NT2/D1 (cell line): ENCODE measurements around the gene ZHX3.
A peak's percentile ranks its signal among the peaks of the same experiment; 100 is the strongest.

Experiments used
- DNase-seq: peaks from one replicate; pipeline ENCODE4 v3.0.0-alpha.2; 2011; ENCODE audit warnings: low read depth, low spot score
- H3K27me3 ChIP-seq: 2 replicates; pipeline ENCODE4 v1.6.0; 2011; ENCODE audit warnings: mild to moderate bottlenecking; ENCODE audit not compliant: insufficient read length, insufficient read depth
- H3K36me3 ChIP-seq: 2 replicates; pipeline ENCODE4 v1.6.1; 2011; ENCODE audit warnings: mild to moderate bottlenecking, low read length, mixed read lengths; ENCODE audit not compliant: insufficient read depth, insufficient read length
- H3K4me1 ChIP-seq: 2 replicates; pipeline ENCODE4 v1.5.1; 2011; ENCODE audit not compliant: insufficient read depth, insufficient read length
- H3K4me3 ChIP-seq: 2 replicates; pipeline ENCODE4 v1.5.1; 2011; ENCODE audit warnings: low read depth; ENCODE audit not compliant: insufficient read length
- H3K9ac ChIP-seq: 2 replicates; pipeline ENCODE4 v1.6.0; 2011; ENCODE audit warnings: low read depth; ENCODE audit not compliant: insufficient read length
- H3K9me3 ChIP-seq: 2 replicates; pipeline ENCODE4 v1.5.1; 2011; ENCODE audit warnings: mild to moderate bottlenecking, low read length; ENCODE audit not compliant: insufficient read depth
- SUZ12 ChIP-seq: IDR thresholded peaks from 2 replicates; pipeline ENCODE4 v1.6.1; 2011; ENCODE audit not compliant: insufficient read length, insufficient read depth; ENCODE audit errors: extremely low read depth
- YY1 ChIP-seq: IDR thresholded peaks from 2 replicates; pipeline ENCODE4 v1.6.1; 2011; ENCODE audit not compliant: insufficient read length, insufficient read depth
- ZNF274 ChIP-seq: IDR thresholded peaks from 2 replicates; pipeline ENCODE4 v1.6.1; 2011; ENCODE audit warnings: mild to moderate bottlenecking, low read depth, low read length

Gene ZHX3

GRCh38 chr20:41174782-41175181 lies 142.7 kb downstream of the ZHX3 start:
- no peak for DNase-seq
- Histone ChIP-seq H3K27me3 (no peaks in the 10 kb centered on the region), H3K9ac (no peak overlapping the region), H3K4me3 (no peak overlapping the region), H3K4me1 (peaks cover 23% of the 10 kb centered on the region), H3K36me3 (peaks cover 91% of the 10 kb centered on the region), H3K9me3 (no peaks in the 10 kb centered on the region)
- TF ChIP-seq SUZ12 (no peak), ZNF274 (no peak), YY1 (no peak)

- Histone ChIP-seq H3K4me3 (no peak overlapping the region), H3K36me3 (peaks cover 93% of the 10 kb centered on the region), H3K27me3 (no peaks in the 10 kb centered on the region), H3K4me1 (peaks cover 23% of the 10 kb centered on the region), H3K9ac (no peak overlapping the region), H3K9me3 (no peaks in the 10 kb centered on the region)
- TF ChIP-seq ZNF274: no peak
- no peak for TF ChIP-seq YY1
- no peak for TF ChIP-seq SUZ12
- no peak for DNase-seq
Measured at GRCh38 chr20:41174373-41174772, 143.2 kb downstream of the ZHX3 start.

- Histone ChIP-seq H3K4me3 (no peak overlapping the region), H3K9me3 (no peaks in the 10 kb centered on the region), H3K9ac (no peak overlapping the region), H3K36me3 (peaks cover 94% of the 10 kb centered on the region), H3K4me1 (peaks cover 20% of the 10 kb centered on the region), H3K27me3 (no peaks in the 10 kb centered on the region)
- DNase-seq: no peak
- TF ChIP-seq SUZ12: no peak
- TF ChIP-seq ZNF274: no peak
Measured at GRCh38 chr20:41173791-41174341, 143.7 kb downstream of the ZHX3 start.

- H3K36me3 ChIP-seq: peaks cover 94% of the 10 kb centered on the region
- peak; percentile 57 for DNase-seq
- H3K4me1 ChIP-seq: peaks cover 19% of the 10 kb centered on the region
- no peak overlapping the region for H3K9ac ChIP-seq
- H3K9me3 ChIP-seq: no peaks in the 10 kb centered on the region
- H3K4me3 ChIP-seq: no peak overlapping the region
- TF ChIP-seq ZNF274 (no peak), SUZ12 (no peak), YY1 (no peak)
- H3K27me3 ChIP-seq: no peaks in the 10 kb centered on the region
Measured at GRCh38 chr20:41173161-41173721, 144.3 kb downstream of the ZHX3 start.

GRCh38 chr20:41172296-41173140 lies 145.0 kb downstream of the ZHX3 start:
- Histone ChIP-seq H3K9me3 (no peaks in the 10 kb centered on the region), H3K36me3 (peaks cover 94% of the 10 kb centered on the region), H3K4me3 (no peak overlapping the region), H3K9ac (no peak overlapping the region), H3K27me3 (no peaks in the 10 kb centered on the region), H3K4me1 (peaks cover 16% of the 10 kb centered on the region)
- DNase-seq: no peak
- TF ChIP-seq ZNF274 (no peak), YY1 (no peak), SUZ12 (no peak)

GRCh38 chr20:41171736-41172295 lies 145.7 kb downstream of the ZHX3 start:
- H3K4me3 ChIP-seq: no peak overlapping the region
- TF ChIP-seq ZNF274 (no peak), YY1 (no peak), SUZ12 (no peak)
- H3K27me3 ChIP-seq: no peaks in the 10 kb centered on the region
- peaks cover 19% of the 10 kb centered on the region for H3K4me1 ChIP-seq
- no peaks in the 10 kb centered on the region for H3K9me3 ChIP-seq
- DNase-seq: no peak
- H3K36me3 ChIP-seq: peaks cover 94% of the 10 kb centered on the region
- no peak overlapping the region for H3K9ac ChIP-seq

- Histone ChIP-seq H3K4me1 (peaks cover 25% of the 10 kb centered on the region), H3K36me3 (peaks cover 94% of the 10 kb centered on the region), H3K4me3 (no peak overlapping the region), H3K9ac (no peak overlapping the region), H3K9me3 (no peaks in the 10 kb centered on the region), H3K27me3 (no peaks in the 10 kb centered on the region)
- no peak for TF ChIP-seq SUZ12
- TF ChIP-seq YY1: no peak
- TF ChIP-seq ZNF274: no peak
- no peak for DNase-seq
Measured at GRCh38 chr20:41170386-41171105, 147.0 kb downstream of the ZHX3 start.
